Measurements from ENCODE around the gene CHST3. TPM values are rescaled to one million over a fixed set of nuclear protein-coding genes. Genes with fewer than 3 reads are reported as not detected.

The CHST3 gene
- total and polyA plus RNA-seq, 10 of the 15 experiments (the other 5 are each of a cell fraction or from before 2014, with no cell fraction given) = 0.03 to 0.50 (median 0.05) TPM; not detected in 2

GRCh38 chr10:71974489-71975021 is 10.4 kb downstream of the CHST3 start:
- ChIA-PET RAD21 (ENCODE audit: unreplicated experiment) (interaction anchor here (1.6 kb wide), 2 partner anchors 10 to 21 kb away, joined by 4 to 12 read pairs; no protein-coding TSS in a partner anchor), CTCF (interaction anchor here (1.0 to 2.7 kb wide), 5 partner anchors 9 to 75 kb away, joined by 3 to 11 read pairs (median 6); no protein-coding TSS in a partner anchor), POLR2A (interaction anchor here (0.9 kb wide), 1 partner anchor 10 kb away, joined by 6 read pairs; no protein-coding TSS in a partner anchor), SMC1A (ENCODE audit: uncharacterized antibody, unreplicated experiment) (interaction anchor here (0.9 to 3.3 kb wide), 7 partner anchors 10 to 74 kb away, joined by 3 to 17 read pairs (median 3); no protein-coding TSS in a partner anchor)
- Histone ChIP-seq H3K4me1 (ENCODE audit: control insufficient read depth, insufficient read depth, low read length) (peaks cover 22% of the 10 kb centered on the region), H3K9ac (ENCODE audit: control insufficient read depth, insufficient read depth, low read length) (no peak overlapping the region), H3K4me3 (no peak overlapping the region), H3K36me3 (ENCODE audit: control insufficient read depth in 2 of 2, insufficient read depth in 2 of 2, low read length in 1 of 2) (no peaks in the 10 kb centered on the region), H3K27ac (ENCODE audit: control insufficient read depth, insufficient read depth) (no peak overlapping the region), H3K4me2 (ENCODE audit: control insufficient read depth, insufficient read depth) (peak overlapping the region; percentile 27; the same call in 1 of the 2 replicates), H3K27me3 (replicated peaks in 1 of 2; ENCODE audit: control insufficient read depth in 2 of 2, insufficient read depth in 2 of 2, low read length in 1 of 2) (no peaks in the 10 kb centered on the region; a peak in 1 of 4 replicates), H3K79me2 (ENCODE audit: control insufficient read depth, insufficient read depth, low read length) (no peaks in the 10 kb centered on the region), H3K9me3 (replicated peaks; ENCODE audit: control insufficient read depth, insufficient read depth, low read length) (no peaks in the 10 kb centered on the region), H4K20me1 (ENCODE audit: control insufficient read depth, insufficient read depth) (no peaks in the 10 kb centered on the region), H2AFZ (ENCODE audit: control insufficient read depth, low read depth, low read length) (no peak overlapping the region)
- ATAC-seq (peak; percentile 89), DNase-seq (ENCODE audit: low read depth, low spot score) (no peak), FAIRE-seq (peak; percentile 80)
- no TSS peak for BruUV-seq (replicated peaks)
- in situ Hi-C loops (cut with MboI) (no loop called here), intact Hi-C loops (cut with micrococcal nuclease; ENCODE audit: unreplicated experiment) (no loop called here)
- WGBS (ENCODE audit: insufficient coverage, insufficient replicate concordance, low lambda C conversion rate, missing lambda C conversion rate) = 7% methylated on average over 6 of the region's 6 CpGs
- TF ChIP-seq DPF2 (IDR thresholded peaks at IDR 0.05) (peak; percentile 68), RUNX3 (IDR thresholded peaks at IDR 0.05; ENCODE audit: low read length) (peak; percentile 37; the same call in 1 of the 2 replicates), GATAD2B (conservative IDR thresholded peaks at IDR 0.05; ENCODE audit: low read depth) (no peak; the same call in 1 of the 2 replicates), HSF1 (IDR thresholded peaks at IDR 0.05; ENCODE audit: low read depth, low read length) (no peak), CHD4 (IDR thresholded peaks at IDR 0.05) (no peak), BHLHE40 (IDR thresholded peaks at IDR 0.05; ENCODE audit: borderline replicate concordance in 1 of 2, low read depth in 2 of 2, low read length in 1 of 2) (peak in 1 of 2 experiments; percentile 20; a peak in 1 of 4 replicates), IRF3 (IDR thresholded peaks at IDR 0.05) (no peak), SREBF1 (IDR thresholded peaks at IDR 0.05; ENCODE audit: low read length) (no peak), EED (IDR thresholded peaks at IDR 0.05; ENCODE audit: low read depth) (peak; percentile 63), TCF12 (IDR thresholded peaks at IDR 0.05; ENCODE audit: low read depth, low read length) (peak; percentile 58; the same call in 1 of the 2 replicates), NFIC (IDR thresholded peaks at IDR 0.05; ENCODE audit: low read depth, low read length) (peak; percentile 33; the same call in 1 of the 2 replicates), ZNF687 (IDR thresholded peaks at IDR 0.05) (no peak), SIX5 (IDR thresholded peaks at IDR 0.05; ENCODE audit: low read depth, low read length, severe bottlenecking) (no peak), RAD21 (IDR thresholded peaks at IDR 0.05; ENCODE audit: insufficient read depth, low read depth, low read length) (no peak), NR2F1 (conservative IDR thresholded peaks at IDR 0.05) (peak; percentile 88), CREM (IDR thresholded peaks at IDR 0.05; ENCODE audit: low read depth) (peak; percentile 83), ATF2 (IDR thresholded peaks at IDR 0.05; ENCODE audit: low read length) (peak; percentile 93)

All from GM12878 (cell line).